H9 (cell line): ENCODE measurements around the gene KIRREL3. TPM values are rescaled to one million over a fixed set of nuclear protein-coding genes. Genes with fewer than 3 reads are reported as not detected.
A peak's percentile ranks its signal among the peaks of the same experiment; 100 is the strongest.

Source experiments
- DNase-seq: peaks from one replicate; pipeline ENCODE4 v3.0.0-alpha.2; 2017
- H2AFZ ChIP-seq: one replicate; pipeline ENCODE4 v1.6.1; 2013; ENCODE audit warnings: mild to moderate bottlenecking, low read length, control low read depth, moderate library complexity
- H2AK5ac ChIP-seq: 2 replicates; pipeline ENCODE4 v1.6.1; 2013; ENCODE audit warnings: low read length, control low read depth, mixed read lengths; ENCODE audit not compliant: insufficient read length
- H2BK120ac ChIP-seq: one replicate; pipeline ENCODE4 v1.6.1; 2013; ENCODE audit warnings: low read depth, mild to moderate bottlenecking, low read length, control low read depth, inconsistent platforms; ENCODE audit not compliant: poor library complexity, severe bottlenecking
- H2BK12ac ChIP-seq: 2 replicates; pipeline ENCODE4 v1.6.1; 2013; ENCODE audit warnings: low read length, control low read depth, mixed read lengths, low read depth; ENCODE audit not compliant: insufficient read length
- H2BK15ac ChIP-seq: 2 replicates; pipeline ENCODE4 v1.6.1; 2013; ENCODE audit warnings: low read depth, low read length, control low read depth
- H2BK20ac ChIP-seq: one replicate; pipeline ENCODE4 v1.6.1; 2013; ENCODE audit warnings: low read depth, mild to moderate bottlenecking, low read length, control low read depth, inconsistent platforms; ENCODE audit not compliant: poor library complexity, severe bottlenecking
- H2BK5ac ChIP-seq: 2 replicates; pipeline ENCODE4 v1.6.1; 2013; ENCODE audit warnings: low read length, control low read depth, mixed read lengths; ENCODE audit not compliant: insufficient read length
- H3K14ac ChIP-seq: 2 replicates; pipeline ENCODE4 v1.6.1; 2013; ENCODE audit warnings: low read length, control low read depth; ENCODE audit not compliant: insufficient read depth
- H3K18ac ChIP-seq: 2 replicates; pipeline ENCODE4 v1.6.1; 2013; ENCODE audit warnings: low read depth, mild to moderate bottlenecking, mixed read lengths, low read length, control low read depth; ENCODE audit not compliant: insufficient read length
- H3K23ac ChIP-seq: 2 replicates; pipeline ENCODE4 v1.6.1; 2013; ENCODE audit warnings: low read length, control low read depth, mixed read lengths, low read depth; ENCODE audit not compliant: insufficient read length
- H3K23me2 ChIP-seq: 2 replicates; pipeline ENCODE4 v1.6.1; 2013; ENCODE audit warnings: low read depth, mild to moderate bottlenecking, mixed read lengths, low read length, control low read depth; ENCODE audit not compliant: insufficient read length, poor library complexity, severe bottlenecking
- H3K27ac ChIP-seq: 2 replicates; pipeline ENCODE4 v1.5.1; 2013; ENCODE audit warnings: low read length, control low read depth, mixed read lengths, low read depth; ENCODE audit not compliant: insufficient read length
- H3K27me3 ChIP-seq: 2 replicates; pipeline ENCODE4 v1.6.1; 2013; ENCODE audit warnings: low read length, control low read depth, inconsistent platforms; ENCODE audit not compliant: insufficient read depth
- H3K4ac ChIP-seq: 2 replicates; pipeline ENCODE4 v1.6.1; 2013; ENCODE audit warnings: low read depth, mild to moderate bottlenecking, control low read depth, inconsistent platforms, low read length, moderate library complexity
- H3K4me1 ChIP-seq: 2 replicates; pipeline ENCODE4 v1.6.1; 2013; ENCODE audit warnings: low read length, control low read depth, inconsistent platforms; ENCODE audit not compliant: insufficient read depth
- H3K4me2 ChIP-seq: 2 replicates; pipeline ENCODE4 v1.6.1; 2013; ENCODE audit warnings: low read length, control low read depth, mixed read lengths; ENCODE audit not compliant: insufficient read length, insufficient read depth
- H3K56ac ChIP-seq: 2 replicates; pipeline ENCODE4 v1.6.1; 2013; ENCODE audit warnings: low read depth, mild to moderate bottlenecking, mixed read lengths, low read length, control low read depth; ENCODE audit not compliant: insufficient read length
- H3K79me1 ChIP-seq: 2 replicates; pipeline ENCODE4 v1.6.1; 2013; ENCODE audit warnings: low read depth, mild to moderate bottlenecking, moderate library complexity, low read length, control low read depth, inconsistent platforms; ENCODE audit not compliant: insufficient read depth, poor library complexity, severe bottlenecking
- H3K79me2 ChIP-seq: 2 replicates; pipeline ENCODE4 v1.6.1; 2013; ENCODE audit warnings: low read length, control low read depth, inconsistent platforms; ENCODE audit not compliant: insufficient read depth
- H3K9ac ChIP-seq: 2 replicates; pipeline ENCODE4 v1.6.1; 2013; ENCODE audit warnings: low read length, control low read depth, mixed read lengths; ENCODE audit not compliant: insufficient read length; ENCODE audit errors: extremely low read depth
- H3K9me3 ChIP-seq: one replicate; pipeline ENCODE4 v1.6.1; 2013; ENCODE audit warnings: low read depth, low read length, inconsistent platforms; ENCODE audit not compliant: control insufficient read depth
- H3T11ph ChIP-seq: one replicate; pipeline ENCODE4 v1.6.1; 2013; ENCODE audit warnings: mild to moderate bottlenecking, low read length, control low read depth, inconsistent platforms
- H4K20me1 ChIP-seq: one replicate; pipeline ENCODE4 v1.6.1; 2013; ENCODE audit not compliant: control insufficient read depth, insufficient read length, insufficient read depth
- H4K5ac ChIP-seq: 2 replicates; pipeline ENCODE4 v1.6.1; 2013; ENCODE audit warnings: low read depth, mild to moderate bottlenecking, mixed read lengths, low read length, control low read depth; ENCODE audit not compliant: insufficient read length
- H4K8ac ChIP-seq: replicated peaks from 2 replicates; pipeline ENCODE4 v1.6.1; 2013; ENCODE audit warnings: low read length, control low read depth, mixed read lengths, low read depth; ENCODE audit not compliant: insufficient read length
- H4K91ac ChIP-seq: 2 replicates; pipeline ENCODE4 v1.6.1; 2013; ENCODE audit warnings: low read depth, mild to moderate bottlenecking, moderate library complexity, mixed read lengths, low read length, control low read depth; ENCODE audit not compliant: insufficient read length
- H3K27ac Mint-ChIP-seq, 3 experiments: 2 replicates in 2 of 3; 3 replicates in 1 of 3; pipeline ENCODE4 v1.8.0; 2020 to 2021; ENCODE audit warnings: mixed read lengths in 3 of 3, mild to moderate bottlenecking in 1 of 3, moderate library complexity in 1 of 3
- H3K27me3 Mint-ChIP-seq: 2 replicates; pipeline ENCODE4 v1.8.0; 2021; ENCODE audit warnings: low read depth, mild to moderate bottlenecking, moderate library complexity, mixed read lengths
- H3K36me3 Mint-ChIP-seq, 3 experiments: 2 replicates in 2 of 3; 3 replicates in 1 of 3; pipeline ENCODE4 v1.8.0; 2020 to 2021; ENCODE audit warnings: low read depth in 3 of 3, mixed read lengths in 3 of 3; ENCODE audit not compliant: insufficient read depth in 1 of 3
- H3K4me1 Mint-ChIP-seq, 2 experiments: 2 replicates each; pipeline ENCODE4 v1.8.0; 2020; ENCODE audit warnings: mixed read lengths in 2 of 2
- H3K4me3 Mint-ChIP-seq, 2 experiments: 2 replicates in 1 of 2; 3 replicates in 1 of 2; pipeline ENCODE4 v1.8.0; 2020 to 2021; ENCODE audit warnings: mild to moderate bottlenecking in 2 of 2, mixed read lengths in 2 of 2, moderate library complexity in 1 of 2
- H3K9me3 Mint-ChIP-seq, 2 experiments: 2 replicates in 1 of 2; 3 replicates in 1 of 2; pipeline ENCODE4 v1.8.0; 2020; ENCODE audit warnings: mild to moderate bottlenecking in 2 of 2, mixed read lengths in 2 of 2, moderate library complexity in 1 of 2
- WGBS: extraction: QIAGEN DNeasy Blood & Tissue Kit; methylation state at CpG from one replicate; pipeline ENCODE4 v1.1.7; 2013; ENCODE audit warnings: missing lambda C conversion rate, low lambda C conversion rate, mixed read lengths; ENCODE audit not compliant: insufficient read length; ENCODE audit errors: extremely low coverage; 5-methylcytosine and 5-hydroxymethylcytosine counted together
- total RNA-seq: library from RNA; stranded (reverse); gene quantifications from 2 replicates; pipeline ENCODE4 v1.2.1, GENCODE V29; 2021
- TF ChIP-seq, protein P1 (sequence below): fragments of 200-600 bp; sonication (generic); conservative IDR thresholded peaks from 3 replicates; pipeline ENCODE4 v1.8.0; 2021; ENCODE audit warnings: antibody characterized with exemption, mild to moderate bottlenecking

KIRREL3 gene
- total RNA-seq, 1 experiment from 2014 or later, result 0.17 TPM

DNA sequence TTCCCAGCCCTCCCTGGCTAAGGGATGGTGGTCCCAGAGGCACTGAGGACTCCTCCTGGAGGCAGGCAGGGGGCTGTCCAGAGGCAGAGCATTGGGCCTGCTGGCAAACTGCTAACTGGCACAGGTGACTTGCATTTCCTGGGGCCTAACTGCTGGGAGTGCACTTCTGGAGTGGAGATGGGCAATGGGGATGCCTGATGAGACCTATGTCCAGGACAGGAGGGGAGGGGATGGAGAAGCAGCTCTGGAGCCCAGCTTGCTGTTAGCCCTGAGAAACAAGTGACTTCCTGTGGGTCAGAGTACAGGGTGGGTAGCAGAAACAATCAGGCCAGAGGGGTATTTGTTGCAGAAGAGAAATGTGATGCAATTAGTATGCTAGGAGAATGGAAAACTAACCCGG is 391.9 kb downstream of the KIRREL3 start:
- Histone ChIP-seq H3K79me1 (no peaks in the 10 kb centered on the region), H2AFZ (no peak overlapping the region), H3T11ph (no peak overlapping the region), H3K23ac (no peak overlapping the region), H2BK5ac (no peak overlapping the region), H4K8ac (no peak overlapping the region), H4K91ac (no peak overlapping the region), H3K9ac (no peak overlapping the region), H3K27ac (no peak overlapping the region), H2AK5ac (no peak overlapping the region), H4K5ac (no peak overlapping the region), H2BK15ac (no peak overlapping the region), H3K4ac (no peak overlapping the region), H3K23me2 (no peaks in the 10 kb centered on the region), H4K20me1 (no peaks in the 10 kb centered on the region), H3K79me2 (no peaks in the 10 kb centered on the region), H3K4me2 (no peak overlapping the region), H3K14ac (no peak overlapping the region), H3K56ac (no peak overlapping the region), H3K18ac (no peak overlapping the region), H2BK12ac (no peak overlapping the region), H2BK20ac (no peak overlapping the region), H3K27me3 (no peaks in the 10 kb centered on the region), H3K4me1 (peaks cover 3% of the 10 kb centered on the region; the same call in 1 of the 2 replicates), H3K9me3 (no peaks in the 10 kb centered on the region), H2BK120ac (no peak overlapping the region)
- Mint-ChIP-seq H3K4me1 (peaks cover 26 to 42% of the 10 kb centered on the region in 2 experiments), H3K27me3 (peaks cover 36% of the 10 kb centered on the region), H3K4me3 (peak overlapping the region in 1 of 2 experiments; percentile 2; a peak in 2 of 5 replicates), H3K9me3 (no peaks in the 10 kb centered on the region), H3K27ac (peak overlapping the region in 1 of 3 experiments; percentile 4; a peak in 2 of 7 replicates), H3K36me3 (no peaks in the 10 kb centered on the region; a peak in 1 of 7 replicates)
- no peak for DNase-seq
- WGBS, result no CpG with 5 or more reads among the region's 1 CpG
- TF ChIP-seq, protein P1, sequence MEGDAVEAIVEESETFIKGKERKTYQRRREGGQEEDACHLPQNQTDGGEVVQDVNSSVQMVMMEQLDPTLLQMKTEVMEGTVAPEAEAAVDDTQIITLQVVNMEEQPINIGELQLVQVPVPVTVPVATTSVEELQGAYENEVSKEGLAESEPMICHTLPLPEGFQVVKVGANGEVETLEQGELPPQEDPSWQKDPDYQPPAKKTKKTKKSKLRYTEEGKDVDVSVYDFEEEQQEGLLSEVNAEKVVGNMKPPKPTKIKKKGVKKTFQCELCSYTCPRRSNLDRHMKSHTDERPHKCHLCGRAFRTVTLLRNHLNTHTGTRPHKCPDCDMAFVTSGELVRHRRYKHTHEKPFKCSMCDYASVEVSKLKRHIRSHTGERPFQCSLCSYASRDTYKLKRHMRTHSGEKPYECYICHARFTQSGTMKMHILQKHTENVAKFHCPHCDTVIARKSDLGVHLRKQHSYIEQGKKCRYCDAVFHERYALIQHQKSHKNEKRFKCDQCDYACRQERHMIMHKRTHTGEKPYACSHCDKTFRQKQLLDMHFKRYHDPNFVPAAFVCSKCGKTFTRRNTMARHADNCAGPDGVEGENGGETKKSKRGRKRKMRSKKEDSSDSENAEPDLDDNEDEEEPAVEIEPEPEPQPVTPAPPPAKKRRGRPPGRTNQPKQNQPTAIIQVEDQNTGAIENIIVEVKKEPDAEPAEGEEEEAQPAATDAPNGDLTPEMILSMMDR, result no peak
